DND-41 (cell line): ENCODE measurements around the gene FAM241B.

Source experiments
- CTCF ChIP-seq: IDR thresholded peaks from 2 replicates; pipeline ENCODE4 v1.5.1; 2012; ENCODE audit warnings: borderline replicate concordance, low read length, moderate library complexity, mild to moderate bottlenecking; ENCODE audit not compliant: poor library complexity, severe bottlenecking; ENCODE audit errors: extremely low read depth
- EZH2 ChIP-seq: IDR thresholded peaks from 3 replicates; pipeline ENCODE4 v1.6.1; 2012; ENCODE audit warnings: borderline replicate concordance, low read depth, mild to moderate bottlenecking, moderate library complexity, low read length, inconsistent platforms; ENCODE audit not compliant: severe bottlenecking

- no peak for TF ChIP-seq CTCF
- no peak for TF ChIP-seq EZH2
Observed at GRCh38 chr10:69677985-69678654, 48.1 kb downstream of the FAM241B start.
